GDM1 (cell line): Measurements from ENCODE around the gene MIOX.

ENCODE experiments used
- DNase-seq: peaks from one replicate; lab custom pipeline; 2025; lab: John Stamatoyannopoulos, UW

The MIOX gene

GRCh38 chr22:50486561-50487289 is at the start of gene MIOX:
Gene MIOX, plus strand, starts transcription at chr22:50486859. Its CDS starts 39 bp downstream, at chr22:50486898.
- no peak for DNase-seq

GRCh38 chr22:50437511-50438304 is 49.0 kb upstream of the MIOX start:
- no peak for DNase-seq

- DNase-seq: no peak
These were observed 48.1 kb upstream of the MIOX start for GRCh38 chr22:50438305-50439275.

- DNase-seq: no peak
These were observed 47.3 kb upstream of the MIOX start for GRCh38 chr22:50439314-50439870.

- no peak for DNase-seq
These were observed 46.8 kb upstream of the MIOX start for GRCh38 chr22:50439871-50440331.

GRCh38 chr22:50440544-50441249 is 46.0 kb upstream of the MIOX start:
- no peak for DNase-seq

- no peak for DNase-seq
These were observed 45.1 kb upstream of the MIOX start for GRCh38 chr22:50441428-50441993.

- DNase-seq: no peak
These were observed 43.5 kb upstream of the MIOX start for GRCh38 chr22:50443197-50443596.

GRCh38 chr22:50443801-50444625 is 42.6 kb upstream of the MIOX start:
- DNase-seq: no peak

GRCh38 chr22:50444663-50445062 is 42.0 kb upstream of the MIOX start:
- DNase-seq: no peak

- no peak for DNase-seq
These were observed 41.4 kb upstream of the MIOX start for GRCh38 chr22:50445071-50445879.

GRCh38 chr22:50445880-50446707 is 40.6 kb upstream of the MIOX start:
- no peak for DNase-seq

- DNase-seq: no peak
These were observed 39.7 kb upstream of the MIOX start for GRCh38 chr22:50446708-50447575.

- no peak for DNase-seq
These were observed 38.8 kb upstream of the MIOX start for GRCh38 chr22:50447576-50448551.

GRCh38 chr22:50452649-50453048 is 34.0 kb upstream of the MIOX start:
- DNase-seq: no peak

GRCh38 chr22:50454556-50455075 is 32.0 kb upstream of the MIOX start:
- no peak for DNase-seq
